ENCODE measurements around the gene BIRC3. TPM values are rescaled to one million over a fixed set of nuclear protein-coding genes. Genes with fewer than 3 reads are reported as not detected.

Gene BIRC3
- total and polyA plus RNA-seq, 2 of the 4 experiments (the other 2 are of a cell fraction), result 2.2 to 5.0 TPM

GRCh38 chr11:102322560-102322959 is 5.3 kb downstream of the BIRC3 start:
- Histone ChIP-seq H3K23ac (ENCODE audit: low read depth, low read length) (no peak overlapping the region), H2AK9ac (replicated peaks; ENCODE audit: low read depth, low read length, poor library complexity) (no peak overlapping the region), H3K36me3 (ENCODE audit: control insufficient read depth, insufficient read depth, low read length) (no peaks in the 10 kb centered on the region), H3K9ac (ENCODE audit: low read depth, low read length) (no peak overlapping the region), H2BK5ac (ENCODE audit: low read depth, low read length, poor library complexity, severe bottlenecking) (peak overlapping the region; percentile 78), H3K4me1 (ENCODE audit: control insufficient read depth, insufficient read depth, low read length) (peaks cover 1% of the 10 kb centered on the region; the same call in 1 of the 2 replicates), H2BK15ac (ENCODE audit: low read depth, low read length) (no peak overlapping the region), H3K9me3 (ENCODE audit: control insufficient read depth, insufficient read depth, low read length) (no peaks in the 10 kb centered on the region), H3K4me2 (ENCODE audit: low read depth, low read length) (no peak overlapping the region), H3K79me1 (ENCODE audit: low read depth in 1 of 2, low read length in 2 of 2) (peaks cover 0 to 23% of the 10 kb centered on the region in 2 experiments; a peak in 2 of 4 replicates), H3K9me1 (ENCODE audit: insufficient read depth, low read length) (peaks cover 7% of the 10 kb centered on the region; the same call in 1 of the 2 replicates), H3K14ac (replicated peaks; ENCODE audit: low read depth, low read length) (no peak overlapping the region), H3K4me3 (ENCODE audit: insufficient read depth, low read depth, low read length) (no peak overlapping the region), H3K27me3 (ENCODE audit: control insufficient read depth, insufficient read depth, low read length) (no peaks in the 10 kb centered on the region), H3K18ac (ENCODE audit: low read depth, low read length) (no peak overlapping the region), H2AK5ac (ENCODE audit: low read depth, low read length) (no peak overlapping the region), H2BK20ac (ENCODE audit: low read depth, low read length) (0 out of 2 replicates have a peak overlapping the region, but pooled peaks have one; percentile 57), H4K20me1 (ENCODE audit: insufficient read depth, low read length) (no peaks in the 10 kb centered on the region), H4K5ac (ENCODE audit: low read depth, low read length) (no peak overlapping the region), H4K8ac (ENCODE audit: low read depth in 2 of 2, low read length in 2 of 2) (peak overlapping the region in 1 of 2 experiments; percentile 81; a peak in 2 of 4 replicates), H3K56ac (ENCODE audit: extremely low read depth, insufficient read depth, low read length) (no peak overlapping the region), H3K27ac (ENCODE audit: insufficient read depth, low read length) (no peak overlapping the region), H3K4ac (ENCODE audit: low read depth, low read length) (no peak overlapping the region), H2AFZ (replicated peaks; ENCODE audit: low read length, poor library complexity) (no peak overlapping the region), H4K91ac (ENCODE audit: insufficient read depth, low read depth, low read length) (no peak overlapping the region), H2BK120ac (ENCODE audit: low read depth, low read length) (peak overlapping the region; percentile 59; the same call in 1 of the 2 replicates)
- BruUV-seq (replicated peaks), result no TSS peak
- ChIA-PET POLR2A (ENCODE audit: unreplicated experiment) (no interaction called here), CTCF (no interaction called here)
- WGBS, 2 experiments (ENCODE audit: extremely low coverage in 2 of 2, insufficient read length in 1 of 2), result no CpG with 5 or more reads among the region's 2 CpGs
- in situ Hi-C loops (cut with MboI; ENCODE audit: low sequenced_read_pairs) (no loop called here), intact Hi-C loops (cut with micrococcal nuclease) (no loop called here), dilution Hi-C loops (cut with HindIII; ENCODE audit: low sequenced_read_pairs, unreplicated experiment) (no loop called here)
- no peak for TF ChIP-seq MAFK (IDR thresholded peaks at IDR 0.05; ENCODE audit: low read depth, low read length)
- TF ChIP-seq CEBPB (IDR thresholded peaks at IDR 0.05; ENCODE audit: low read depth, low read length), result no peak
- no peak for TF ChIP-seq MAZ (IDR thresholded peaks at IDR 0.05; ENCODE audit: borderline replicate concordance, low read depth, low read length)
- no peak for TF ChIP-seq RCOR1 (IDR thresholded peaks at IDR 0.05; ENCODE audit: insufficient replicate concordance, low read length)
- no peak for ATAC-seq (ENCODE audit: low read depth)
- DNase-seq, result no peak

All from IMR-90 (cell line).